AG04450 (cell line): Measurements from ENCODE around the gene ASB3. TPM values are rescaled to one million over a fixed set of nuclear protein-coding genes. Genes with fewer than 3 reads are reported as not detected.

Experiments used
- CTCF ChIA-PET: fragments of 300-600, 350-600 bp; formaldehyde crosslinking; extraction: SDS; loops from one replicate; lab custom pipeline; 2022; ENCODE audit warnings: antibody characterized with exemption, inconsistent platforms; lab: Charles Lee
- POLR2A ChIA-PET: fragments of 350-600 bp; formaldehyde crosslinking; extraction: SDS; loops from one replicate; lab custom pipeline; 2021; ENCODE audit warnings: antibody characterized with exemption, inconsistent platforms; lab: Yijun Ruan, JAX
- DNase-seq: peaks from one replicate; pipeline ENCODE4 v3.0.0-alpha.2; 2011; ENCODE audit warnings: low read depth, low spot score
- H3K27ac ChIP-seq: one replicate; pipeline ENCODE4 v1.5.1; 2012; ENCODE audit warnings: low read depth, low read length, control low read depth
- H3K27me3 ChIP-seq: one replicate; pipeline ENCODE4 v1.6.0; 2012; ENCODE audit warnings: low read length; ENCODE audit not compliant: control insufficient read depth, insufficient read depth
- H3K4me3 ChIP-seq: 2 replicates; pipeline ENCODE4 v1.5.1; 2011; ENCODE audit warnings: mild to moderate bottlenecking, low read depth, low read length, control low read depth
- H3K9me3 ChIP-seq: 2 replicates; pipeline ENCODE4 v1.5.1; 2012; ENCODE audit warnings: low read length; ENCODE audit not compliant: control insufficient read depth, insufficient read depth
- polyA plus RNA-seq: library from polyadenylated mRNA; depleted of rRNA; stranded (reverse); fragments of >200 nt; gene quantifications from 2 replicates; pipeline ENCODE4 v1.2.3, GENCODE V29; 2011
- TF ChIP-seq, protein P1 (sequence below): IDR thresholded peaks from 2 replicates; pipeline ENCODE4 v1.5.1; 2011; ENCODE audit warnings: low read depth, low read length, control low read depth, inconsistent platforms

ASB3 gene
- polyA plus RNA-seq, 1 experiment: 38.0 TPM

DNA sequence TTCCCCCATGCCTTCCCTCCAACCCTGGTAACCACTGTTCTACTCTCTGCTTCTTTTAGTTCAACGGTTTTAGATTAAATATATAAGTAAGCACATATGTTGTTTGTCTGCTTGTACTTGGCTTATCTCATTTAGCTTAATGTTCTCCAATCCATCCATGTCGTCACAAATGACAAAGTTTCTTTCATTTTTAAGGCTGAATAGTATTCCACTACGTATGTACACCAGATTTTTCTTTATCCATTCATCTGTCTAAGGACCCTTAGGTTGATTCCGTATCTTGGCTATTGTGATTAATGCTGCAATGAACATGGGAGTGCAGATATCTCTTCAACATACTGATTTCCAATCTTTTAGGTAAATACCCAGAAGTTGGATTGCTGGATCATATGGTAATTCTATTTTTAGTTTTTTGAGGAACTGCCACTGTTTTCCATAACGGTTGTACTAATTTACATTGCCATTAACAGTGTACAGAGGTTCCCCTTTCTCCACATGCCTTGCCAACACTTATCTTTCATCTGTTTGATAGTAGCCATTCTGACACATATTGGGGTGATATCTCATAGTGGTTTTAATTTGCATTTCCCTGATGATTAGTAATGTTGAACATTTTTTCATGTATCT, 8.1 kb downstream of the ASB3 start:
- no peaks in the 10 kb centered on the region for H3K9me3 ChIP-seq
- CTCF ChIA-PET: no interaction called here
- no peak overlapping the region for H3K4me3 ChIP-seq
- no peaks in the 10 kb centered on the region for H3K27me3 ChIP-seq
- TF ChIP-seq, protein P1, sequence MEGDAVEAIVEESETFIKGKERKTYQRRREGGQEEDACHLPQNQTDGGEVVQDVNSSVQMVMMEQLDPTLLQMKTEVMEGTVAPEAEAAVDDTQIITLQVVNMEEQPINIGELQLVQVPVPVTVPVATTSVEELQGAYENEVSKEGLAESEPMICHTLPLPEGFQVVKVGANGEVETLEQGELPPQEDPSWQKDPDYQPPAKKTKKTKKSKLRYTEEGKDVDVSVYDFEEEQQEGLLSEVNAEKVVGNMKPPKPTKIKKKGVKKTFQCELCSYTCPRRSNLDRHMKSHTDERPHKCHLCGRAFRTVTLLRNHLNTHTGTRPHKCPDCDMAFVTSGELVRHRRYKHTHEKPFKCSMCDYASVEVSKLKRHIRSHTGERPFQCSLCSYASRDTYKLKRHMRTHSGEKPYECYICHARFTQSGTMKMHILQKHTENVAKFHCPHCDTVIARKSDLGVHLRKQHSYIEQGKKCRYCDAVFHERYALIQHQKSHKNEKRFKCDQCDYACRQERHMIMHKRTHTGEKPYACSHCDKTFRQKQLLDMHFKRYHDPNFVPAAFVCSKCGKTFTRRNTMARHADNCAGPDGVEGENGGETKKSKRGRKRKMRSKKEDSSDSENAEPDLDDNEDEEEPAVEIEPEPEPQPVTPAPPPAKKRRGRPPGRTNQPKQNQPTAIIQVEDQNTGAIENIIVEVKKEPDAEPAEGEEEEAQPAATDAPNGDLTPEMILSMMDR: no peak
- no peak overlapping the region for H3K27ac ChIP-seq
- no peak for DNase-seq
- POLR2A ChIA-PET: no interaction called here

DNA sequence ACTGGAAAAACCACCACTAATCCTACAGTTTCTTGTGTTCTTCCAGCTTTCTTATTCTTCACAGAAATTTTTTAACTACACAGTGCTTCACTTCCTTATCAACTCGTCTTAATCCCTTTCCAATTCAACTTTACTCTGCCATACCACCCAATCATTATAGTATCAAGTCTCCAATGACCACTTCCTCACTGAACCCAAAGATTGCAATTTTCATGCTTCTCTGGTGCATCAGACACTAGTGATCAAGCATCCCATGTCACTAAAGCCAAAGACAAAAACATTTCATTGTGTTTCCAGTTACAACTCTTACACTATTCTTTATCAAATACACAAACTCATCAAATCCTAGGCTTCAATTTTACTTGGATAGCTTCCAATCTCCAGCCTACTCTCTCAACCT, 9.6 kb downstream of the ASB3 start:
- DNase-seq: no peak
- TF ChIP-seq, protein P1: no peak
- Histone ChIP-seq H3K4me3 (no peak overlapping the region), H3K9me3 (no peaks in the 10 kb centered on the region), H3K27me3 (no peaks in the 10 kb centered on the region), H3K27ac (no peak overlapping the region)
- ChIA-PET POLR2A (interaction anchor here (1.2 kb wide), 1 partner anchor 9 kb away, joined by 4 read pairs; the partner anchor contains the start of gene CHAC2), CTCF (no interaction called here)

DNA sequence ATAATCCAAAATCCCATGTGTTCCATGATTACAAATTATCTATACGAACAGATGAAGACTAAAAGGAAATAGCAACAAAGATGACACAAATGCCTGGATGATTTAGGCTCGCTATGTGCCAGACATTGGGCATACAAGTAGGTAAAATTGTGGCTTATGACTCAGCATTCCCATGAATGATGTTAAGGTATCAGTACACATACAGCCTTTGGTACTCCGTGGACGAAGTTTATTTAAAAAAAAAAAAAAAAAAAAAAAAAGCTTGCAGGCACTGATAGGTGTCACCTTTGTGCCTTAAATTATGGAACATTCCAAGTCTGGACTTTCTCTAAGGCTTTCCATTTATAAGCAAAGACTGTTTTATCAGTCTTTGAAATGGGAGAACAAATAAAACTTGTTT, 16.5 kb downstream of the ASB3 start:
- TF ChIP-seq, protein P1: no peak

DNA sequence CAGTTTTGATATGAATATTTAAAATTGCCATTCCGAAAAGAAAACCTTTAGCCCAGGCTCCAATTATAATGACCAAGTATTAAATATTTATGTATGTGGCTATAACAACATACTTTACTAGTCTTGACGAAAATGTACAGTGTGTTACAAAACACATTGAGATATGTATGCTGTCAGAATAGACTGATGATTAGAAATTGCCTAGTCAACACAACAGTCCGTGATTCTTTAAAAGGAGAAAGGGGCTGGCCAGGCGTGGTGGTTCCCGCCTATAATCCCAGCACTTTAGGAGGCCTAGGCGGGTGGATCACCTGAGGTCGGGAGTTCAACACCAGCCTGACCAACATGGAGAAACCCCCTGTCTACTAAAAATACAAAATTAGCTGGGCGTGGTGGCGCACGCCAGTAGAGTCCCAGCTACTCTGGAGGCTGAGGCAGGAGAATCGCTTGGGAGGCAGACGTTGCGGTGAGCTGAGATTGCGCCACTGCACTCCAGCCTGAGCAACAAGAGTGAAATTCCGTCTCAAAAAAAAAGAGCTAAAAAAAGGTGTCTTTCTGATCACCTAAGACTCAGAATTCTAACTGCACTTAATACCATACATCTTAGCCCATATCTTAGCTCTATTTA, 17.3 kb downstream of the ASB3 start:
- POLR2A ChIA-PET: no interaction called here
- DNase-seq: no peak
- CTCF ChIA-PET: no interaction called here

More for the DNA sequence above, 16.5 kb downstream of the ASB3 start:
- Histone ChIP-seq H3K4me3 (no peak overlapping the region), H3K27ac (no peak overlapping the region), H3K9me3 (no peaks in the 10 kb centered on the region), H3K27me3 (no peaks in the 10 kb centered on the region)
- no peak for DNase-seq
- POLR2A ChIA-PET: no interaction called here
- CTCF ChIA-PET: no interaction called here

DNA sequence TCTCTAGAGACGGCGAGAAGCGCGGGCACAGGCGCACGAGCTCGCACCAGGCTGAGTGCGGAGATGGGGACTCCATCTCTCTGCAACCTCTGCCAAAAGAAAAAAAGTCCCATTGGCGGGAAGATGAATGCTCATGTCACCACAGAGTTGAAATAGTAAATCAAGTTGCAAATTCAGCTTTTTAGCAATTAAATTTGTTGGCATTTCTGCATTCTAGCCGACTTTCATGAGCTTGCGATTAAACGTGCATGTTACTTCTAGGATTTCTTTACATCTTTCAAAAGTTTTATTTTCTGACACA, 18.6 kb downstream of the ASB3 start:
- ChIA-PET POLR2A (interaction anchor here (1.2 kb wide), 1 partner anchor 9 kb away, joined by 4 read pairs; no protein-coding TSS in a partner anchor), CTCF (no interaction called here)
- Histone ChIP-seq H3K4me3 (peak overlapping the region; percentile 87), H3K27ac (no peak overlapping the region), H3K27me3 (no peaks in the 10 kb centered on the region), H3K9me3 (no peaks in the 10 kb centered on the region)
- DNase-seq: no peak
- TF ChIP-seq, protein P1: no peak

More for the DNA sequence above, 17.3 kb downstream of the ASB3 start:
- no peaks in the 10 kb centered on the region for H3K9me3 ChIP-seq
- H3K27ac ChIP-seq: no peak overlapping the region
- TF ChIP-seq, protein P1: no peak
- no peaks in the 10 kb centered on the region for H3K27me3 ChIP-seq
- H3K4me3 ChIP-seq: no peak overlapping the region
